H1 (cell line): ENCODE results near the gene RSF1. TPM values are rescaled to one million over a fixed set of nuclear protein-coding genes. Genes with fewer than 3 reads are reported as not detected.

Experiments used
- BCL11A ChIP-seq, 2 experiments: IDR thresholded peaks; one replicate each; pipeline ENCODE4 v1.6.1; 2011; ENCODE audit warnings: low read depth in 2 of 2, low read length in 2 of 2, mild to moderate bottlenecking in 2 of 2
- CHD2 ChIP-seq: IDR thresholded peaks from 2 replicates; pipeline ENCODE4 v1.6.1; 2012; ENCODE audit warnings: low read length, improper control_type of control experiment
- CREB1 ChIP-seq: IDR thresholded peaks from 2 replicates; pipeline ENCODE4 v1.6.1; 2012; ENCODE audit warnings: inconsistent platforms
- GTF2F1 ChIP-seq: IDR thresholded peaks from 2 replicates; pipeline ENCODE4 v1.6.1; 2012; ENCODE audit warnings: low read depth, low read length, improper control_type of control experiment, borderline replicate concordance
- JUN ChIP-seq: IDR thresholded peaks from 2 replicates; pipeline ENCODE4 v1.6.1; 2011; ENCODE audit warnings: low read depth, mild to moderate bottlenecking, improper control_type of control experiment, low read length
- RAD21 ChIP-seq, 2 experiments: IDR thresholded peaks in 1 of 2; conservative IDR thresholded peaks in 1 of 2; 2 replicates each; pipeline ENCODE4 v1.6.1; 2011; ENCODE audit warnings: low read depth in 2 of 2, low read length in 2 of 2, improper control_type of control experiment in 1 of 2, inconsistent platforms in 1 of 2, mild to moderate bottlenecking in 1 of 2, moderate library complexity in 1 of 2
- RNF2 ChIP-seq: fragments of 200-900, 300-1000 bp; sonication (generic); IDR thresholded peaks from 2 replicates; pipeline ENCODE4 v1.7.1; 2016; ENCODE audit warnings: borderline replicate concordance, low read depth, mild to moderate bottlenecking, antibody characterized with exemption, low read length; ENCODE audit not compliant: poor library complexity, severe bottlenecking; ENCODE audit errors: missing control alignments
- SP4 ChIP-seq: IDR thresholded peaks from 2 replicates; pipeline ENCODE4 v1.6.1; 2012; ENCODE audit warnings: low read length, inconsistent platforms
- SRF ChIP-seq: IDR thresholded peaks from 2 replicates; pipeline ENCODE4 v1.6.1; 2011; ENCODE audit warnings: mild to moderate bottlenecking, low read depth, low read length, moderate library complexity
- polyA plus RNA-seq, 7 experiments: library from polyadenylated mRNA; depleted of rRNA in 3 of 7; stranded (reverse) in 5 of 7; unstranded in 2 of 7; fragments of >200 nt in 5 of 7; fragments of 200-250 nt in 2 of 7; gene quantifications; 1 replicate in 5 of 7; 2 replicates in 1 of 7; 4 replicates in 1 of 7; pipeline versions ENCODE4 v1.2.1 to v1.2.3, GENCODE V29; 2011 to 2013; ENCODE audit warnings: missing spikeins in 2 of 7, mixed read lengths in 2 of 7
- total RNA-seq: library from RNA; stranded (reverse); fragmentation: NEBNext Ultra II Directional; extraction: Animal tissue kit (Norgen Biotek cat#: 25700); gene quantifications from 2 replicates; pipeline ENCODE4 v1.2.1, GENCODE V29; 2021
- TF ChIP-seq, protein P1 (sequence below): IDR thresholded peaks from 2 replicates; pipeline ENCODE4 v1.6.1; 2012; ENCODE audit warnings: inconsistent platforms
- TF ChIP-seq, protein P2 (sequence below): IDR thresholded peaks from 2 replicates; pipeline ENCODE4 v1.6.1; 2011; ENCODE audit warnings: low read depth, mild to moderate bottlenecking, low read length; ENCODE audit not compliant: insufficient read depth
- TF ChIP-seq, protein P3 (sequence below): IDR thresholded peaks from 2 replicates; pipeline ENCODE4 v1.6.1; 2012; ENCODE audit warnings: inconsistent platforms

RSF1 gene
- total and polyA plus RNA-seq, 2 of the 8 experiments (the other 6 are each of a cell fraction or from before 2014, with no cell fraction given): 17.8 to 87.9 TPM

DNA sequence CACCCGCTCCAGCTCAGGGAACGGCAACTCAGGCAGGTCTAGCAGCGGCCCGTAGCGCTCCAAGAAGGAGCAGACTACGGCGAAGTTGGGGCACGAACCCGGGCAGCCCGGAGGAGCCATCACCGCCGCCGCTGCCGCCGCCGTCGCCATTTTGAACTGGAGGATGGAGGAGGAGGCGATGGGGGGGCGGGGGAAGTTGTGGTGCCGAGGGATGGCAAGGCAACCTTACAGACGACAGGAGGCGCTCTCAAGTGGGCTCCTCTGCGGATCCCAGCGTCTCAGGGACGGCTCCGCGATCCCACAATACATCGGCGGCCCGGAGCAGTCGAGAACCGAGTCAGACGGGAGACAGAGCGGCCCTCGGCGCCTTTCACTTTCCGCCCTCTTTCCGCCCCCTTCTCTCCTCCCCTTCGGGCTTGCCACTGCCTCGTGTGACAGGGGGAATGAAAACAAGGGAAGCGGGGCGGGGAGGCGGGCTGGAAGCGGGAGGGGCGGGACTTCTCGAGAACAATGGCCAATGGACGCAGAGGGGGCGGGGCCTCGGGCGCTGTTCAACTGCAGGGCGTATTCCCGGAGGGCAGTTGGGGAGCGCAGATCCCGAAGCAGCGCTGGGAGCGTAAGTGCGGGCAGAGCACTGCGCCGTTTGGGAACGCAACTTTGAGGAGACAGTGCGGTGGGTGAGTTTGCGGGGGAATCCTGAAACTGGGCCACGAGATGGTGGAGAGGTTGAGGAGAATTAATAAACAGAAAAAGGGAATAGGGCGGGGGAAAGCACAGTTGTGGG lies at the start of gene RSF1, which contains the start of gene AAMDC (continued):
- TF ChIP-seq, protein P1, sequence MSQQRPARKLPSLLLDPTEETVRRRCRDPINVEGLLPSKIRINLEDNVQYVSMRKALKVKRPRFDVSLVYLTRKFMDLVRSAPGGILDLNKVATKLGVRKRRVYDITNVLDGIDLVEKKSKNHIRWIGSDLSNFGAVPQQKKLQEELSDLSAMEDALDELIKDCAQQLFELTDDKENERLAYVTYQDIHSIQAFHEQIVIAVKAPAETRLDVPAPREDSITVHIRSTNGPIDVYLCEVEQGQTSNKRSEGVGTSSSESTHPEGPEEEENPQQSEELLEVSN: no peak; the same call in 1 of the 2 replicates
- TF ChIP-seq JUN (no peak), RNF2 (no peak), SRF (peak; percentile 75), GTF2F1 (no peak), SP4 (0 out of 2 replicates have a peak, but pooled peaks have one; percentile 73), CREB1 (no peak), CHD2 (no peak), BCL11A (IDR thresholded peaks at IDR 0.05; ENCODE audit: low read depth in 2 of 2, low read length in 2 of 2) (no peak), RAD21 (IDR thresholded peaks at IDR 0.05 in 1 of 2, conservative IDR thresholded peaks at IDR 0.05 in 1 of 2; ENCODE audit: low read depth in 2 of 2, low read length in 2 of 2) (peak; percentile 51 to 54)
- TF ChIP-seq, protein P2, sequence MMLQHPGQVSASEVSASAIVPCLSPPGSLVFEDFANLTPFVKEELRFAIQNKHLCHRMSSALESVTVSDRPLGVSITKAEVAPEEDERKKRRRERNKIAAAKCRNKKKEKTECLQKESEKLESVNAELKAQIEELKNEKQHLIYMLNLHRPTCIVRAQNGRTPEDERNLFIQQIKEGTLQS: no peak
- TF ChIP-seq, protein P3, sequence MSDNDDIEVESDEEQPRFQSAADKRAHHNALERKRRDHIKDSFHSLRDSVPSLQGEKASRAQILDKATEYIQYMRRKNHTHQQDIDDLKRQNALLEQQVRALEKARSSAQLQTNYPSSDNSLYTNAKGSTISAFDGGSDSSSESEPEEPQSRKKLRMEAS: peak; percentile 87
